CD4-positive, alpha-beta memory T cell (primary cell): ENCODE measurements around the gene ZBP1. TPM values are rescaled to one million over a fixed set of nuclear protein-coding genes. Genes with fewer than 3 reads are reported as not detected.

Source experiments
- CTCF ChIA-PET: fragments of 350-600 bp; sonication (Branson Sonifier 250); formaldehyde crosslinking; loops from one replicate; lab custom pipeline; 2021; ENCODE audit warnings: inconsistent platforms; ENCODE audit not compliant: partially characterized antibody; lab: Charles Lee
- POLR2A ChIA-PET: fragments of 350-600 bp; sonication (Branson Sonifier 250); formaldehyde crosslinking; loops from one replicate; lab custom pipeline; 2021; ENCODE audit not compliant: partially characterized antibody; lab: Charles Lee
- DNase-seq, 5 donors: peaks; one replicate each; pipeline versions ENCODE4 v3.0.0 to v3.0.0-alpha.2; 2020 to 2022; ENCODE audit warnings: mixed read lengths in 1 of 5
- H3K27ac ChIP-seq: one replicate; pipeline ENCODE4 v1.7.0; 2013; ENCODE audit warnings: low read depth, low read length
- H3K27me3 ChIP-seq: 2 replicates; pipeline ENCODE4 v1.7.0; 2013; ENCODE audit warnings: mild to moderate bottlenecking, low read length, moderate library complexity; ENCODE audit not compliant: insufficient read depth
- H3K36me3 ChIP-seq: 2 replicates; pipeline ENCODE4 v1.7.0; 2013; ENCODE audit warnings: mild to moderate bottlenecking, low read length, moderate library complexity; ENCODE audit not compliant: insufficient read depth
- H3K4me1 ChIP-seq: 2 replicates; pipeline ENCODE4 v1.7.0; 2013; ENCODE audit warnings: mild to moderate bottlenecking, low read length, moderate library complexity; ENCODE audit not compliant: insufficient read depth
- H3K4me3 ChIP-seq, 2 donors: one replicate each; pipeline ENCODE4 v1.7.0; 2013; ENCODE audit warnings: low read length in 2 of 2, mild to moderate bottlenecking in 1 of 2
- H3K9me3 ChIP-seq, 2 donors: one replicate each; pipeline ENCODE4 v1.7.0; 2013; ENCODE audit warnings: low read length in 2 of 2, control low read depth in 1 of 2; ENCODE audit not compliant: control insufficient read depth in 1 of 2
- H3K27ac Mint-ChIP-seq, 7 donors: one replicate each; pipeline ENCODE4 v1.8.0; 2020 to 2021; ENCODE audit warnings: mixed read lengths in 7 of 7, mild to moderate bottlenecking in 6 of 7, inconsistent platforms in 3 of 7, moderate library complexity in 3 of 7
- H3K27me3 Mint-ChIP-seq, 2 donors: one replicate each; pipeline ENCODE4 v1.8.0; 2020 to 2021; ENCODE audit warnings: mixed read lengths in 2 of 2
- H3K36me3 Mint-ChIP-seq, 2 donors: one replicate each; pipeline ENCODE4 v1.8.0; 2020 to 2021; ENCODE audit warnings: mixed read lengths in 2 of 2, inconsistent platforms in 1 of 2, mild to moderate bottlenecking in 1 of 2
- H3K4me1 Mint-ChIP-seq, 4 donors: one replicate each; pipeline ENCODE4 v1.8.0; 2020 to 2021; ENCODE audit warnings: mixed read lengths in 4 of 4, mild to moderate bottlenecking in 1 of 4
- H3K4me3 Mint-ChIP-seq, 8 donors: one replicate each; pipeline ENCODE4 v1.8.0; 2020 to 2021; ENCODE audit warnings: mixed read lengths in 8 of 8, mild to moderate bottlenecking in 7 of 8, moderate library complexity in 6 of 8, inconsistent platforms in 3 of 8
- H3K9me3 Mint-ChIP-seq, 8 donors: one replicate each; pipeline ENCODE4 v1.8.0; 2020 to 2021; ENCODE audit warnings: mixed read lengths in 8 of 8, mild to moderate bottlenecking in 5 of 8, inconsistent platforms in 3 of 8, moderate library complexity in 1 of 8
- intact Hi-C: fragments of 100-400 bp; cut with micrococcal nuclease; formaldehyde crosslinking; loops from one replicate; pipeline ENCODE4 v1.15.1; 2023
- polyA plus RNA-seq, 2 donors: library from polyadenylated mRNA; unstranded; fragments of 300-500 nt; fragmentation: Illumina TruSeq; gene quantifications; one replicate each; pipeline ENCODE4 v1.2.3, GENCODE V29; 2021
- total RNA-seq, 2 experiments: library from RNA; stranded (reverse); gene quantifications; one replicate each; pipeline ENCODE4 v1.2.3, GENCODE V29; 2021

The ZBP1 gene
- total and polyA plus RNA-seq, 4 experiments from 2014 or later, result 11.7 to 25.2 (median 19.8) TPM

GRCh38 chr20:57627339-57627738, 7.1 kb upstream of the ZBP1 start:
- no peak for DNase-seq
- Histone ChIP-seq H3K9me3 (no peaks in the 10 kb centered on the region), H3K36me3 (no peaks in the 10 kb centered on the region), H3K4me1 (peaks cover 65% of the 10 kb centered on the region), H3K27me3 (peaks cover 6% of the 10 kb centered on the region), H3K4me3 (peak overlapping the region in 1 of 2 donors; percentile 33), H3K27ac (peak overlapping the region; percentile 71)
- intact Hi-C loops, result loop anchor here (10.0 kb wide), 2 partner anchors 677 to 1233 kb away; partner anchors contain the start of genes AURKA, CSTF1 and RAB22A
- ChIA-PET POLR2A (interaction anchor here (1.1 to 9.9 kb wide), 6 partner anchors 8 to 1024 kb away, joined by 3 to 255 read pairs (median 8); partner anchors contain the start of genes PMEPA1, STX16 and ZBP1), CTCF (interaction anchor here (0.8 to 4.6 kb wide), 7 partner anchors 8 to 555 kb away, joined by 3 to 42 read pairs (median 3); partner anchors contain the start of gene ZBP1)
- Mint-ChIP-seq H3K27ac (peak overlapping the region; percentile 89 to 99 (median 98)), H3K36me3 (peaks cover 3 to 12% of the 10 kb centered on the region in 2 donors), H3K4me3 (peak overlapping the region in 5 of 8 donors; percentile 57 to 92 (median 81)), H3K27me3 (peaks cover 0 to 4% of the 10 kb centered on the region in 2 donors), H3K4me1 (peaks cover 37 to 90% (median 62%) of the 10 kb centered on the region in 4 donors), H3K9me3 (peaks cover 0 to 9% (median 7%) of the 10 kb centered on the region in 8 donors)

GRCh38 chr20:57625978-57626377, 5.8 kb upstream of the ZBP1 start:
- peak overlapping the region in 3 of 7 donors; percentile 55 to 89 (median 83) for H3K27ac Mint-ChIP-seq
- POLR2A ChIA-PET, result interaction anchor here (9.9 kb wide), 1 partner anchor 7 kb away, joined by 255 read pairs; the partner anchor contains the start of gene ZBP1
- Histone ChIP-seq H3K27ac (no peak overlapping the region), H3K4me1 (peaks cover 74% of the 10 kb centered on the region), H3K27me3 (no peaks in the 10 kb centered on the region), H3K9me3 (no peaks in the 10 kb centered on the region), H3K36me3 (no peaks in the 10 kb centered on the region), H3K4me3 (no peak overlapping the region)
- peaks cover 0 to 9% (median 7%) of the 10 kb centered on the region in 8 donors for H3K9me3 Mint-ChIP-seq
- intact Hi-C loops, result loop anchor here (10.0 kb wide), 2 partner anchors 679 to 1231 kb away; partner anchors contain the start of genes AURKA, CSTF1 and RAB22A
- peak overlapping the region in 2 of 8 donors; percentile 52 to 57 for H3K4me3 Mint-ChIP-seq
- H3K27me3 Mint-ChIP-seq, result no peaks in the 10 kb centered on the region
- peaks cover 3 to 12% of the 10 kb centered on the region in 2 donors for H3K36me3 Mint-ChIP-seq
- H3K4me1 Mint-ChIP-seq, result peaks cover 38 to 89% (median 67%) of the 10 kb centered on the region in 4 donors
- CTCF ChIA-PET, result interaction anchor here (1.2 kb wide), 1 partner anchor 227 kb away, joined by 3 read pairs; no protein-coding TSS in a partner anchor
- no peak for DNase-seq

GRCh38 chr20:57625181-57625958, 5.1 kb upstream of the ZBP1 start:
- ChIA-PET POLR2A (no interaction called here), CTCF (interaction anchor here (1.1 to 11.5 kb wide), 3 partner anchors 20 to 555 kb away, joined by 3 to 111 read pairs (median 30); no protein-coding TSS in a partner anchor)
- peaks cover 3 to 12% of the 10 kb centered on the region in 2 donors for H3K36me3 Mint-ChIP-seq
- H3K27ac Mint-ChIP-seq, result peak overlapping the region in 4 of 7 donors; percentile 42 to 63 (median 53)
- intact Hi-C loops, result loop anchor here (10.0 kb wide), 2 partner anchors 679 to 1231 kb away; partner anchors contain the start of genes AURKA, CSTF1 and RAB22A
- DNase-seq, result no peak
- no peaks in the 10 kb centered on the region for H3K36me3 ChIP-seq
- H3K9me3 Mint-ChIP-seq, result peaks cover 0 to 9% (median 7%) of the 10 kb centered on the region in 8 donors
- H3K4me3 Mint-ChIP-seq, result peak overlapping the region in 1 of 8 donors; percentile 31
- no peak overlapping the region for H3K4me3 ChIP-seq
- H3K9me3 ChIP-seq, result no peaks in the 10 kb centered on the region
- H3K27me3 ChIP-seq, result no peaks in the 10 kb centered on the region
- no peaks in the 10 kb centered on the region for H3K27me3 Mint-ChIP-seq
- no peak overlapping the region for H3K27ac ChIP-seq
- peaks cover 35 to 90% (median 67%) of the 10 kb centered on the region in 4 donors for H3K4me1 Mint-ChIP-seq
- H3K4me1 ChIP-seq, result peaks cover 76% of the 10 kb centered on the region

GRCh38 chr20:57624124-57624523, 3.9 kb upstream of the ZBP1 start:
- no peak for DNase-seq
- peaks cover 27 to 88% (median 62%) of the 10 kb centered on the region in 4 donors for H3K4me1 Mint-ChIP-seq
- no peaks in the 10 kb centered on the region for H3K36me3 ChIP-seq
- H3K27ac Mint-ChIP-seq, result peak overlapping the region in 1 of 7 donors; percentile 66
- H3K4me3 Mint-ChIP-seq, result peak overlapping the region in 1 of 8 donors; percentile 45
- peaks cover 6 to 12% of the 10 kb centered on the region in 2 donors for H3K36me3 Mint-ChIP-seq
- POLR2A ChIA-PET, result interaction anchor here (10.1 kb wide), 1 partner anchor 7 kb away, joined by 255 read pairs; no protein-coding TSS in a partner anchor
- H3K4me3 ChIP-seq, result no peak overlapping the region
- H3K4me1 ChIP-seq, result peaks cover 75% of the 10 kb centered on the region
- no peak overlapping the region for H3K27ac ChIP-seq
- H3K9me3 ChIP-seq, result no peaks in the 10 kb centered on the region
- CTCF ChIA-PET, result interaction anchor here (0.9 to 11.5 kb wide), 6 partner anchors 10 to 556 kb away, joined by 3 to 111 read pairs (median 17); no protein-coding TSS in a partner anchor
- H3K27me3 Mint-ChIP-seq, result no peaks in the 10 kb centered on the region
- intact Hi-C loops, result loop anchor here (10.0 kb wide), 2 partner anchors 681 to 1229 kb away; partner anchors contain the start of genes AURKA, CSTF1 and RAB22A
- H3K27me3 ChIP-seq, result no peaks in the 10 kb centered on the region
- H3K9me3 Mint-ChIP-seq, result peaks cover 0 to 9% (median 7%) of the 10 kb centered on the region in 8 donors

GRCh38 chr20:57622579-57623381, 2.6 kb upstream of the ZBP1 start:
- peak; percentile 64 to 77 (median 66) for DNase-seq
- Mint-ChIP-seq H3K9me3 (peaks cover 0 to 9% (median 7%) of the 10 kb centered on the region in 8 donors), H3K36me3 (peaks cover 9 to 12% of the 10 kb centered on the region in 2 donors), H3K4me1 (peaks cover 30 to 91% (median 65%) of the 10 kb centered on the region in 4 donors), H3K4me3 (peak overlapping the region in 6 of 8 donors; percentile 66 to 90 (median 74)), H3K27ac (peak overlapping the region; percentile 88 to 96 (median 91)), H3K27me3 (no peaks in the 10 kb centered on the region)
- Histone ChIP-seq H3K9me3 (no peaks in the 10 kb centered on the region), H3K27me3 (no peaks in the 10 kb centered on the region), H3K4me3 (no peak overlapping the region), H3K27ac (no peak overlapping the region), H3K36me3 (no peaks in the 10 kb centered on the region), H3K4me1 (peaks cover 76% of the 10 kb centered on the region)
- intact Hi-C loops, result loop anchor here (1.0 to 10.0 kb wide), 5 partner anchors 32 to 1228 kb away; partner anchors contain the start of genes AURKA, CSTF1 and RAB22A
- POLR2A ChIA-PET, result interaction anchor here (0.7 to 10.1 kb wide), 6 partner anchors 8 to 557 kb away, joined by 3 to 255 read pairs (median 4); partner anchors contain the start of gene PMEPA1
- CTCF ChIA-PET, result interaction anchor here (0.6 to 11.5 kb wide), 26 partner anchors 9 to 586 kb away, joined by 3 to 111 read pairs (median 4); partner anchors contain the start of gene PMEPA1

GRCh38 chr20:57622201-57622570, 2.0 kb upstream of the ZBP1 start:
- Histone ChIP-seq H3K4me3 (no peak overlapping the region), H3K9me3 (no peaks in the 10 kb centered on the region), H3K27ac (no peak overlapping the region), H3K27me3 (no peaks in the 10 kb centered on the region), H3K4me1 (peaks cover 76% of the 10 kb centered on the region), H3K36me3 (no peaks in the 10 kb centered on the region)
- intact Hi-C loops, result loop anchor here (1.0 to 10.0 kb wide), 5 partner anchors 33 to 1227 kb away; partner anchors contain the start of genes AURKA, CSTF1 and RAB22A
- Mint-ChIP-seq H3K27me3 (no peaks in the 10 kb centered on the region), H3K36me3 (peaks cover 11 to 14% of the 10 kb centered on the region in 2 donors), H3K9me3 (peaks cover 0 to 11% (median 7%) of the 10 kb centered on the region in 8 donors), H3K4me1 (peaks cover 33 to 91% (median 65%) of the 10 kb centered on the region in 4 donors), H3K27ac (peak overlapping the region; percentile 88 to 96 (median 91)), H3K4me3 (peak overlapping the region in 6 of 8 donors; percentile 66 to 90 (median 74))
- CTCF ChIA-PET, result interaction anchor here (0.7 to 11.5 kb wide), 20 partner anchors 8 to 586 kb away, joined by 3 to 111 read pairs (median 5); partner anchors contain the start of gene PMEPA1
- no peak for DNase-seq
- POLR2A ChIA-PET, result interaction anchor here (1.0 to 10.1 kb wide), 6 partner anchors 9 to 557 kb away, joined by 3 to 255 read pairs (median 4); partner anchors contain the start of gene PMEPA1
